Tibial artery (tissue), 4 donors: ENCODE measurements around the gene WEE2.

Source experiments
- DNase-seq, 2 donors: peaks; one replicate each; pipeline ENCODE4 v3.0.0-alpha.2; 2019
- H3K27ac ChIP-seq, 2 donors: fragments of 200-600 bp; sonication (generic) in 1 of 2; 1 replicate in 1 of 2; 2 replicates in 1 of 2; pipeline ENCODE4 v1.5.1; 2018 to 2019; ENCODE audit warnings: mild to moderate bottlenecking in 1 of 2
- H3K27me3 ChIP-seq, 2 donors: fragments of 200-600 bp; sonication (generic) in 1 of 2; one replicate each; pipeline versions ENCODE4 v1.5.1 to v1.6.0; 2016 to 2019
- H3K36me3 ChIP-seq, 3 donors: fragments of 200-600 bp; sonication (generic) in 2 of 3; one replicate each; pipeline ENCODE4 v1.5.1; 2016 to 2019; ENCODE audit warnings: mild to moderate bottlenecking in 2 of 3
- H3K4me1 ChIP-seq, 4 donors: fragments of 200-600 bp; sonication (generic) in 2 of 4; 1 replicate in 3 of 4; 2 replicates in 1 of 4; pipeline ENCODE4 v1.5.1; 2016 to 2019
- H3K4me3 ChIP-seq, 2 donors: fragments of 200-600 bp; sonication (generic) in 1 of 2; 1 replicate in 1 of 2; 2 replicates in 1 of 2; pipeline ENCODE4 v1.5.1; 2018 to 2019; ENCODE audit warnings: mild to moderate bottlenecking in 2 of 2
- H3K9me3 ChIP-seq, 3 donors: fragments of 200-600 bp; sonication (generic) in 1 of 3; one replicate each; pipeline ENCODE4 v1.5.1; 2016 to 2019
- intact Hi-C: fragments of 100-400 bp; cut with DNase I; formaldehyde crosslinking; loops from one replicate; pipeline ENCODE4 v1.15.0; 2023; ENCODE audit warnings: low total_unique reads
- TF ChIP-seq, protein P1 (sequence below), 2 experiments: fragments of 200-600 bp in 1 of 2; fragments of 450-650 bp in 1 of 2; IDR thresholded peaks; one replicate each; pipeline ENCODE4 v1.5.1; 2017 to 2019; ENCODE audit warnings: antibody characterized with exemption in 2 of 2, mild to moderate bottlenecking in 1 of 2, moderate library complexity in 1 of 2

The WEE2 gene

DNA sequence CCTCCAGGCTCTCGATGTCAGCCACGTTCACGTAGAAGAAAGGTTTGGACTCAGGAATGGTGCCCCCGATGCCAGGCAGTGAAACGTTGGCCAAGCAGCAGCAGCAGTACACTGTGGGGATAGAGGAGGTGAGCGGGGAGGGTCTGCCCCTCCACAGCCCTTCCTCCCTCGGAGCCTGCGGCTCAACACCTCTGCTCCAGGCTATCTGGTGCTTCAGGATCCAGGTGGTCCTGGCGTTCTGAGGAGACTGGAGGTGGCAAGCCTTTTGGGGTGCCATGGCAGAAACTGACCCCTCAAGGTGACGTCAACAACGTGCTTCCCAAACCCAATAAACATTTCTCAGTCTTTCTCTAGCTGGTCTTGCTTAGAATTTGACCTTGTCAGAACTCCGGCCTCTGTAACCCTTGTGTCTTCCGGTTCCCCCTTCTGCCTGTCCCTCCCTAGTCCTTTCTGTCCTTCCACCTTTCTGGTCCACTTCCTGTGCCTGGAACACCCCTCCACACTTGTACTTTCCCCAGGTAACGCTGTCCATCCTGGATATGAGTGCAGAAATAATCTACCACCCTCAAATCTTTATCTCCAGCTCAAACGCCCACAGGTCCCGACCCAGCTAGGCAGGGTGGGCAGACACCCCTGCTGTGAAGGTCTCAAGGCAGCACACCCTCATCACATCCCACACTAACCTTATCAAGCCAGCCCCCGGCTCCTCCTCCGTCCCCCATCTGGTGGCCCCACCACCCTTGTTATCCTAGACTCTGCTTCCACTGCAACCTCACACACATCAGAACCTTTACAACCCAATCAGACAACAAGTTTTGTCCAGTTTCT lies 42.7 kb upstream of the WEE2 start:
- peak in 1 of 2 donors; percentile 59 for DNase-seq
- no peak overlapping the region for H3K27ac ChIP-seq
- peaks cover 0 to 6% (median 0%) of the 10 kb centered on the region in 4 donors for H3K4me1 ChIP-seq
- intact Hi-C loops = no loop called here
- H3K4me3 ChIP-seq = no peak overlapping the region
- no peaks in the 10 kb centered on the region for H3K27me3 ChIP-seq
- peaks cover 47 to 67% (median 56%) of the 10 kb centered on the region in 3 donors for H3K36me3 ChIP-seq
- H3K9me3 ChIP-seq = no peaks in the 10 kb centered on the region
- TF ChIP-seq, protein P1, sequence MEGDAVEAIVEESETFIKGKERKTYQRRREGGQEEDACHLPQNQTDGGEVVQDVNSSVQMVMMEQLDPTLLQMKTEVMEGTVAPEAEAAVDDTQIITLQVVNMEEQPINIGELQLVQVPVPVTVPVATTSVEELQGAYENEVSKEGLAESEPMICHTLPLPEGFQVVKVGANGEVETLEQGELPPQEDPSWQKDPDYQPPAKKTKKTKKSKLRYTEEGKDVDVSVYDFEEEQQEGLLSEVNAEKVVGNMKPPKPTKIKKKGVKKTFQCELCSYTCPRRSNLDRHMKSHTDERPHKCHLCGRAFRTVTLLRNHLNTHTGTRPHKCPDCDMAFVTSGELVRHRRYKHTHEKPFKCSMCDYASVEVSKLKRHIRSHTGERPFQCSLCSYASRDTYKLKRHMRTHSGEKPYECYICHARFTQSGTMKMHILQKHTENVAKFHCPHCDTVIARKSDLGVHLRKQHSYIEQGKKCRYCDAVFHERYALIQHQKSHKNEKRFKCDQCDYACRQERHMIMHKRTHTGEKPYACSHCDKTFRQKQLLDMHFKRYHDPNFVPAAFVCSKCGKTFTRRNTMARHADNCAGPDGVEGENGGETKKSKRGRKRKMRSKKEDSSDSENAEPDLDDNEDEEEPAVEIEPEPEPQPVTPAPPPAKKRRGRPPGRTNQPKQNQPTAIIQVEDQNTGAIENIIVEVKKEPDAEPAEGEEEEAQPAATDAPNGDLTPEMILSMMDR (IDR thresholded peaks at IDR 0.05) = no peak

DNA sequence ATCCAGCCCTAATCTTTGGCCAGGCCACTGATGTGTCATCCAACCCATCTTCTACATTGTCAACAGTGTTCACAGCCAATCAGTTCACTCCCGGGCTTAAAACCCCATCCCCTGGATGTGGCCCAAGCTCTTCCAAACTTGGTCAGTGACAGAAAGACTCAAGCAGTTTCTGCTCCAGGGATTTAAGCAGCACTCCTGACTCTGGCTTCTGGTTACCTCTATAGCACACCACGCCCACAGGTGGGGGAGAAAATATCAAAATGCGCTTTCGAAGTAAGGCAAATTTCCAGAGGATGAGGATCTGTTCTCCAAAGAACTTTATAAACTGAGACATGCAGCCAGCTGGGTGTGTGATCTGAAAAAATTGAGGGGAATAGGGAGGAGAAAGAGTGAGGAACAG lies 42.1 kb upstream of the WEE2 start:
- Histone ChIP-seq H3K36me3 (peaks cover 50 to 67% (median 53%) of the 10 kb centered on the region in 3 donors), H3K27ac (no peak overlapping the region), H3K4me3 (no peak overlapping the region), H3K4me1 (peaks cover 0 to 6% (median 0%) of the 10 kb centered on the region in 4 donors), H3K9me3 (no peaks in the 10 kb centered on the region), H3K27me3 (no peaks in the 10 kb centered on the region)
- TF ChIP-seq, protein P1 (IDR thresholded peaks at IDR 0.05) = no peak
- intact Hi-C loops = no loop called here
- no peak for DNase-seq

DNA sequence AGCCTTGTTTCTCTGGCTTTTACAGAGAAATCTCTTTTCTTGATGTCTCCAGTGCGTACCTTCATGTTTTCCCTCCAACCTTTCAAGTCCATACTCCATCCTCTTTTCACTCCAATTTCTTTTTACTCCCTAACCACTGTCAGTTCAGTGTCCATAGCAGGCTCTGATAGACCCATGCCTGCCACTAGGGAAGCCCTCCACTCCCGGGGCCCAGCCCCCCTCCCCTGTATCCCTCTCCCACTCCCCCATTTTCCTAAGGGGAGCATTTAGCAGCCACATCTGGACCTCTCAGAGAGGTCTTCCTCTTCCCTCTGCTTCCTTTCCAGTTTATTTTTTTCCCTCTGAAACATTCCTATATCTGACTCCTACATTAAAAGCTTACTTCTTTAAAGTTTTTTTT lies 39.3 kb upstream of the WEE2 start:
- TF ChIP-seq, protein P1 (IDR thresholded peaks at IDR 0.05) = no peak
- Histone ChIP-seq H3K27ac (no peak overlapping the region), H3K36me3 (peaks cover 41 to 62% (median 46%) of the 10 kb centered on the region in 3 donors), H3K4me3 (no peak overlapping the region), H3K27me3 (no peaks in the 10 kb centered on the region), H3K9me3 (no peaks in the 10 kb centered on the region), H3K4me1 (peaks cover 0 to under 1% (median 0%) of the 10 kb centered on the region in 4 donors)
- DNase-seq = no peak
- intact Hi-C loops = no loop called here

DNA sequence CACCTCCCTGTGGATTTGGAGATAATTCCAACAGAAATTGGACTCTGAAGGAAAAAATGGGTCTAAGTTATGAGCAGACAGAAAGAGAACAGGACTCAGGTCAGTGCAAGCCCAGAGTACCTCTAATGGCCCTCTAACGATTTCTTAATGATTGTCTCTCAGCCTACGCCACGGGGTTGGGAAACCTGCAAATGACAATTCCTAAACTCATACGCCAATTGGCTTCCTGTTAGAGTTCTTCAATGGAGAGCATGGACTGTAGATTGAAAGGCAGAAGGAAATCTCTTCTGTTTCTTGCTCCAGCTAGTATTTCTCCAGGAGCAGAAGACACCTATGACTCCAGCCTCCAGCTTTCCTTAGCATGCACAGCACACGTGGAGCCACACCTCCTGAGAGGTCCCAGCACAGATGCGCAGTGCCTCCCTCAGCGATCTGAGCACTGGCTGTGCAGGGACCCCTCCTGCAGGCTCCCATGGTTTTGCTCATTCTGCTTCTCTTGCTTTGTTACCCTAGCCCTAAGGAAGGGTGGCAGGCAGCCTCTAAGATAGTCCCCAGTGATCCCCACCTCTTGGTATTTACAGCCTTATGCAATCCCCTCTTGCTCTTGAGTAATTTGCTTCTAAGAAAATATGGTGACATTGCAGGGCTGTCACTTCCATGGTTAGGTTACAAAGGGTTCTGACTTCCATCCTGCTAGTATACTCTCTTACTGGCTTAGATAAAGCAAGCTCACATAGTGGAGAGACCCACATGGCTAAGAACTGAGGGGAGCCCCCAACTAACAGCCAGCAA lies 36.3 kb upstream of the WEE2 start:
- H3K4me3 ChIP-seq = no peak overlapping the region
- H3K27me3 ChIP-seq = no peaks in the 10 kb centered on the region
- no peak for DNase-seq
- peaks cover 0 to 6% (median 0%) of the 10 kb centered on the region in 4 donors for H3K4me1 ChIP-seq
- no peaks in the 10 kb centered on the region for H3K9me3 ChIP-seq
- H3K36me3 ChIP-seq = peaks cover 17 to 38% (median 27%) of the 10 kb centered on the region in 3 donors
- TF ChIP-seq, protein P1 (IDR thresholded peaks at IDR 0.05) = no peak
- H3K27ac ChIP-seq = no peak overlapping the region
- intact Hi-C loops = no loop called here

DNA sequence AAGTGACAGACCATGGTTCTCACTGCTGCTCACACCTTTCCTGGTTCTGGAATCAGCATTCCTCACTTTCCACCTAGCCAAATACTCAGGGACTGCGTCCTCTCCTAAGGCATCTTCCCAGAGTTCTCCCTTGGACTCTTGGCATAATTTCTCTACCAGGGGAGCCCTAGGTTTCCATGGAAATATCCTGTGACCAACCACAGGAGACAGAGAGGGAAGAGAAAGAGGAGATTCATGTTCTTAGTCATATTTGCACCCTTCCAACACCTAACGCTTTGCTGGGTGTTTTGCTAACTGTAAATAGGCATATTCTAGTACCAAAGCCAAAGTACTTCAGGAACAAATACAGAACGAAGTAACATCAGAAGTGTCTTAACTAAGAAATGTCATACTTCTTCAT lies 34.8 kb upstream of the WEE2 start:
- intact Hi-C loops = no loop called here
- TF ChIP-seq, protein P1 (IDR thresholded peaks at IDR 0.05) = no peak
- no peak overlapping the region for H3K27ac ChIP-seq
- no peaks in the 10 kb centered on the region for H3K9me3 ChIP-seq
- H3K27me3 ChIP-seq = no peaks in the 10 kb centered on the region
- peaks cover 19 to 41% (median 34%) of the 10 kb centered on the region in 3 donors for H3K36me3 ChIP-seq
- H3K4me3 ChIP-seq = no peak overlapping the region
- no peak for DNase-seq
- peaks cover 0 to 6% (median 0%) of the 10 kb centered on the region in 4 donors for H3K4me1 ChIP-seq
